Fibroblast of skin of back (primary cell): Measurements from ENCODE around the gene HOXB8.

Experiments used
- DNase-seq: peaks from one replicate; pipeline ENCODE4 v3.0.0-alpha.2; 2013

The HOXB8 gene

DNA sequence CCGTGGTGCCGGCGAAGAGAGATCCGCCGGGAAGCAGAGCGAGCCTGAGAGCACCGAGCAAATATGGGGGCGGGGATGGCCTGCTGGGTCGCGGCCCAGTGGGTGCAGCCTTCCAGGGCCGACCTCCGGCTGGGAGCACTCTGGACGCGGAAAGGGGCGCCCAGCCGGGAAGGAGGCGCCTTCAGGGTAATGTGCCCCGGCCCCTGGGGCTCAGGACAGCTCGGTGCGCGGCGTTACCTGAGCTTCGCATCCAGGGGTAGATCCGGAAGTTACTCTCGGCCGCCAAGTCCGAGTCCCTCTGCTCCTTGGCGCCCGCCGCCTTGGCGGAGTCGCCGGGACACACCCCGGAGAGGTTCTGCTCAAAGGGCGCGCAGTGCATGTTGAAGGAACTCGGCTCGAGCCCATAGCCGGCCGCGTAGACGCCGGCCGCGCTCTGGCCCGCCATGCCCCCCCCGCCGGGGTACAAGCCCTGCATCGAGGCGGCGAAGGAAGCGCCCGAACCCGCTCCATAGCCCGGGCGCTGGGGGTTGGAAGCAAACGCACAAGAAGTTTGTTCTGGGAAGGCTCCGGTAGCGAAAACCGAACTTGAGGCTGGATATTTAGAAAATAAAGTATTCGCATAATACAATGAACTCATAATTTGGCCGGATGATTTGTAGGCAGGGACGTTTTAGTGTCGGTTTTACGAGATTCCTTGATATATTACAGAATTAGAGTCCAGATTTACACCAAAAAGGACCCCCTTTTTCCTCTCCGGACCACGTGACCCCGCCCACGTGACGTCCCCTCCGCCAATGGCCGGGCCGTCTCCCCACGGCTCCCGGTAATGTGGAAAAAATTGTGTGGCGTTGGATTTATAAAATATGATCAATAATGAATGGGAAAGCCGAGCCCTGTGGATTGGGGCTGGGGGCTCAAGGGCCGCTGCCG, 4.5 kb downstream of the HOXB8 start, which contains the start of gene HOXB7:
HOXB7 (minus strand) TSS at position 736 of the 930 bp plus-strand sequence; CDS start at position 637, 99 bp downstream.
- DNase-seq = no peak

DNA sequence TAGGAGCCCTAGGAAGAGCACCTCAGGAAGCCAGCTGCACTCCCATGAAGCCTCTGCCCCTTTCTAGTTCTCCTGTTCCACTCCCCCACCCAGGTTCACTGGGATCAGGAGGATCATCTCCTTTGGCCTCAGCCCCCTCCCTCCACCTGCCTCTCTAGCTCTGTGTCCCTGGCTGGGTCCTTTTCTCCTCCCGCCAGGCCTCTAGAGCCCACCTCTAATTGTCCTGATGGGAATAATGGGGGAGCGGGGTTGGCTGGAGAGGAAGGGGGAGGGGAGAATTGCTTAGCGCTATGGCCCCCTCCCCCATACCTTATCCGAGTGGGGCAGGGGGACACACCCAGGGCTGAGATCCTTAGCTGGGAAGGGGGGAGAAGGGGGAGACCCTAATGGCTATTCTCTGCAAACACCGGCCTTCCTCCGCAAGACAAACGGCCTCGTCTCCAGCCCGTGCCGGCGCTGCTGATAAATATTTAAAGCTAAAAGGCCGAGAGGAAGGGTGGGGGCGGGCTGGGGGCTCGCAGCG, 5.3 kb downstream of the HOXB8 start:
- DNase-seq = no peak

DNA sequence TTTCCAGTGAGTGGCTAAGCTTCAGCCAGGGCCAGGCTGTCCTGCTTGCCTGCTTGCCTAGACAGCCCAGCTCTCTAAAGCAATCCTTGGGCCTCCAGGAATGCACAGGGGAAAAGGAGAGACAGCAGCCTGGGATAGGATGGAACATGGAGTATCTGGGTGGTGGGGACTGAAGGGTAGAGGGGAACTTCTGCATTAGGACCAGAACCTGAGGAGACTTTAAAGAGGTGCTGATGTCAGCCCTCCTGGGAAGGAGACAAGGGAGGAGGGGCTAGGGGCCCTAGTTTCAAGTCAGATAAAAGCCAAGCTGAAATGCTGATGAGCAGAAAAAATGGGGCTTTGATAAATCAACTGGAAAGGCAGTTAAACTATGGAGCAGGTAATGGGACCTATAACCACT, 6.1 kb downstream of the HOXB8 start:
- no peak for DNase-seq

DNA sequence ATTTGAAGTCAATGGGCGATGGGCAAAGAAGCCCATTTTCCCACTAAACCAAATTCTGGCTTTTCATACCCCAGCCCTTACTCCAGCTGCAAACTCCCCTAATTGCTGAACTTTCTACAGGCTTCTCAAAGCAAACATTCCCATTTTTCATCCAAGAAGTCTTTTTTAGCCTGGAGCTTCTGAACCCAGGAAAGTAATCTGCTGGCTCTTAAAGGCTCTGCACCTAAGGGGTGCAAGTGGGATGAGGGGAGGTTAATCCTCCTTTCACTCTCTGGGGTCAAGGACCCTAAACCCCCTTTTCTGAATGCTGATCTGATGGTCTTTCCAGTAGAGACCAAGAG, 6.6 kb downstream of the HOXB8 start:
- no peak for DNase-seq

DNA sequence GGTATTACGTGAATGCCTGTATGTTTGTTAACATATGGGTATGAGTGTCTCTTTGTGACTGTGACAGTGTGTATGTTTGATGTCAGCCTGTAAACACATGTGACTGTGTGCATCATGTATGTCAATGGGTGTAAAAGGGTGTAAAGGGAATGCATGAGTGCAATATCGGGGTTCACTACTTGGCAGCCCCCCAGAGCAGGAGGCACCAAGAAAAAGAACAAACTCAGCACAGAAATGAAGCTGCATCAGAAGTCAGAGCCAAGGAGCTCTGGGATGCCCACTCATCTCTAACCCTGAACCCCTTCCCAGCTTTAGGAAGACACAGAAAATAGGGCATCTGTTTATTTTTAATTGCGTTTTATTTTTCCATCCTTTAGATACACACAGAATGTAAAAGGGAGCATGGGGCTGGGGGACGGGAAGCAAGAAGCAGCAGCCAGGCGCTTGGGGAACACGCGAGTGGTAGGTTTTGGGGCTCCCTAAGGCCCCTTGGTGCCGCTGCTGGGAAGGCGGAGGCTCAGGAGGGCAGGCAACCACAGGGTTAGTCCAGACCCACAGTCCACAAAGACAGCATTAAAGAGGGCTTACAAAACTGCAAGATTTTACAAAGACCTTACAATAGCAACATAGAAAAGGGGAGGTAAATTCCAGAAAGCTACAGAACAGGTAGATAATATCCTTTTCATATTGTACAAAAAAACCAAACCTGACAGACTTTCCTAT, 8.0 kb downstream of the HOXB8 start:
- DNase-seq = no peak

DNA sequence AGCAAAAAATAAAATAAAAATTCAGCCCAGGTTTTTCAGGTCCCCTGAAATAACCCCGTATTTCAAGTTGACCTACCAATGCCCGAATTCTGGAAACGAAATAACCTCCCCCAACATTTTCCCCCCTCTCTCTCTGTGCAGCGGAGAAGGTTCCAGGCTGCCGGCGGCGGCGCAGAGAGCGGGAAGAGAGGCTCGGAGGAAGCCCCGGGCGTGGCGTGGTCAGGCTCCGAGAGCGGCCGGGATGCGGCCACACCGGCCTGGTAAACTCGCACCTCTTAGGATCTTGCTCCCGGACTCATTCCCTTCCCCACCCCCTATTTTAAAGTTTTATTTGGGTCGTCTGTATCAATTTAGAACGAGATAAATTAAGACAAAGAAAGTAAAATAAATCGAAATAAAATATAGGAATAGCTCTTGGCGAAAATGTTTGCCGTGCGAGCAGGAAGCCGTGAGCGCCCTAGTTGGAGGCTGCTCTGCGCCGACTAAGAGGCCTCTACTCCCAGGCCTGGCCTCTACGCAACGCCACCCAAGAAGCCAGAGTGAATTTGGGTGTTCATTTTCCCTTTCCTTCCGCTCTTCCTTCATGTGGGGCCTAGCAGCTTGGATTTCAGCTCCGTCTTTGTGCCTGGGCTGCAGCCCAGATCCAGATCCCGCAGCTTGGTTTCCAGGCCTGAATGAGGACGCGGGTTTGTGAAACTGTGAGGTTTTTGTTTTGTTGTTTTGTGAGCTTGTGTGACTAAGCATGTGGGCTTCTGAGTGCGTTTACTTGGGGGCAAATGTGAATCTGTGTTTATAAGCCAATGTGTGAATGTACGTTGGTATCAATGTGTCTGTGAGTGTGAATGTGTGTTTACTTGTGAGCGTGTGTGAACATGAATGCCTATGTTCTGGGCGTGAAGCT, 8.9 kb downstream of the HOXB8 start:
- DNase-seq = no peak

DNA sequence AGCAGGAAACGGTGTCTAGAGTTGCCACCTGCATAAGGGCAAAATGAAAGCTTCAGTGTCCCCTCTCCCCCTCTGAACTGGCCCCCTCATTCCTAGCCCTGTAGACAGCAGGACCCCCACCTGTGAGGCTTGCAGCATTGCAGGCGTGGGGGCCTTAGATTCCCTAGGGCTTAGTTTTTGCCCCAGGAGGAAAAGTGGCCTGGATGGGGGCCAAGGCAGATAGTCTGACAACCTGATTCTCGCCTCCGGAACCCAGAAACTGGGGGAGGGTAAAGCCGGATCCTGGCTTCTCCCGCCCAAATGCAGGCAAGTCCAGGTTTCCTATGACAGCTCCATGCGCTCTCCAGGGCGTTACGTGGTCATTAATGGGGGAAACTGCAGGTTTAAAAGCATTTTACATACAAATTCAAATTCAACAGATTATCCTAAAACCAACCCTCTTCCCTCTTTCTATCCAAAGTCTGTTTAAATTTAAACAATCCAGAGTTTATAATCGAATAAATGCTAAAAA, 9.6 kb downstream of the HOXB8 start:
- DNase-seq = no peak

DNA sequence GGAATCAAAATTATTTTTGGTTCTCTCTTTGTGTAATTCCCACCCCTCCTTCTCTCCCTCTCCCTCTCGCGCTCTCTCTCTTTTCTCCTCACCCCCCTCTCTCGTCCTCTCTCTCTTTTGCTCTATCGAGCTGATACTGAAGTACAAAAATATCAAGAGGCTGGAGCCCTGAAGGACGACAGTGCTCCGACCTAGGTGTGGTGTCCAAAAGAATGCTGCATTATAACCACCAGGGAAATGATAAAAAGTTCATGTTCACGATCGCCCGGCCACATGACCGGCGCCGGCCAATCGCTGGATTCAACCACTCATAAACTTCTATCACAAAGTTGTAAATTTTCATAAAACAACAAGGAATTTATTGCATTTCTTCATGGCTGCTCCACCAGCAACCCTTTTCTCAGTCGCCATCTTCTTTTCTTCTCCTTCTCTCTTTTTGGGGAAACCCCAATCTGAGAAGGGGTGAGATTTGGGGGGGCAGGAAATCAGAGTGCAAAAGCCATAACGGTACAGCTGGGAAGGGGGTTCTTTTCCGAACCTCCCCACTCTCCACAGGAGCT, 10.2 kb downstream of the HOXB8 start, which contains the start of gene HOXB6:
HOXB6 (minus strand) TSS at position 217 of the 560 bp plus-strand sequence. CDS start 6,836 bp downstream, outside the sequence.
- no peak for DNase-seq

DNA sequence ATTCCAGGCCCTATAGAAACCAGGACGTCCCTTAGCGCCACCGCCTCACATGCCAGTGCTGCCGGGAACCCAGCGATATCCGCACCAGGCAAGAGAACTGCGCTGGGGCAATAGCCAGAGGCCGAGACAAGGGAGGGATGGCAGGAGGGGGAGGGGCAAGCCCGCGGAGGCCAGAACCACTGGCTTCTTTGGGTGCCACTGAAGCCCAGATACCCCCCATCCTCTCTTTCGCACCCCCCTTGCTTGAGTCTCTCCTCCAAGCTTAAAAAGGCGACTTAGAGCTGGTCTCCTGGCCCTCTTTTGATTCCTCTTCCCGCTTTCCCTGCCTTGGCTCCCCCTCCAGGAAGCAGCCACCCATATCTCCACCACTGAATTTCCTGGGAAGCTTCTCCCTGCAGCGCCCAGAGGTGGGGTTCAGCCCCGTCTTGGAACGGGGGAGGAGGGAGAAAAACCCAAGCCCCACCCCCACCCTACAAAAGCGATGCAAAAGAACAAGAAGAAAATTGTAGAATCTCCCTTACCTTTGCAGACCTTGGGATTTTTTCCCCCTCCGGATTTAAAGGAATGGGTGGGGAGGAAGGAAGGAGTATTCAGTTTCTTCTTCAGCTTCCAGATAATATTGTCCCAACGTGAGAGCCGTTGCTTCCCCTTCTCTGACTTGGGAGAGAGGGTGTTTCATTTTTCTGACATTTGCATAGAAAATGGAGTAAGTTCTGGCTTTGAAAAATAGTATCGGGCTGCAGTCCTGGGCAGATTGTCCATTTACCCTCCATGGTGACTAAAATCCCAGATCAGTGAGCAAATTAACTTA, 10.9 kb downstream of the HOXB8 start:
- no peak for DNase-seq

DNA sequence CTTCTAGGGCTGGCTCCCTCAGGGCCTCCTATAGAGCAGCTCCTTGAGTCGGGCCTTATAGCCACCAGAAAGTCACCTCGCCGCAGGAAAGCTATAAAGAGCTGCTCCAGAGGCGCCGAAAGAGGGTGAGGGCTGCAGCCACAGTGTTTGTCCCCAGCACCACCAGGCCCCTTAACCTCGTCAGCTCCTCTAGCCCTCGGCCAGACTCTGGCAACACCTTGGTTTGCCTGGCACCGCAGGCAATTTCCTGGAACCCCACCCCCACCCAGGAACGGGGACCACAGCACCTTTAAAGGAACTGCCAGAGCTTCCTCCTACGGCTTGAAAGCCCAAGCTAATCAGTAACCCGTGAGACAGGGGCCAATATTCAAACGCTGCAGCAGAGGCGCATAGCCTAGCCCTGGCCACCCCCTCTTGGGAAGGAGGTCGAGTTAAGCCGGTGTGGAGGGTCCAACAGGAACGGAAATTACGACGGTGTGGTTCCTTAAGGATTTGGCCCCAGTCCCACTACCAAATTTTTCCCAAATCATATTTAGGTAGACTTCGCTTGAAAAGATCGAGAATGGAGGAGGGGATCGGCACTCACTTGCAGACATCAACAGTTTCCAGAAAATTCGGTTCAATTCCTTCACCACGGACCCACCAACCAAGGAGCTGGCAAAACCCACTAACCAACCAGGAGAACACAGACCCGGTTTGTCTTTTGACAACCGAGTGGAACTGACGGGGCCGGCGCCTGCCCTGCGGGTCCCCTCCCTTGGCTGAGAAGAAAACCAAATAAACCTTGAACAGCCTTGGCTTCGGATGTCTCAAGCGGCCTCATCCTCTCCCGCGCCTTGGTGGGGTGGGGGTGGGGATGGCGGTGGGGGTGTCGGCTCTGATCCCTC, 13.3 kb downstream of the HOXB8 start:
- no peak for DNase-seq

DNA sequence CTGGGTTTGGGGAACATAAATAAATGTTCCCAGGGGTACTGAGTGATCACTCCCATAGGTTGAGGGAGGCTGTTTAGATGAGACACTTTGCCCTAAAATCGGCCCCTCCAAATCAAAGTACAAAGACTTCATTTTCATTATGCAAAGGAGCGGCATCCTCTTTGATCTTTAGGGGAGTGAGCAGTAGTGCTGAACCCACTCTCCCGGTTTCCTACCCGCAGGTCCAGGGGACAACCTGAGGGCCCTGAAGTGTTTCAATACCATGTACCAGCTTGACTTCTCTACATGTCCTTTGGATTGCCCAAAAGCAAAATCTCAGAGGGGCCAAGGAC, 13.9 kb downstream of the HOXB8 start:
- DNase-seq = no peak

DNA sequence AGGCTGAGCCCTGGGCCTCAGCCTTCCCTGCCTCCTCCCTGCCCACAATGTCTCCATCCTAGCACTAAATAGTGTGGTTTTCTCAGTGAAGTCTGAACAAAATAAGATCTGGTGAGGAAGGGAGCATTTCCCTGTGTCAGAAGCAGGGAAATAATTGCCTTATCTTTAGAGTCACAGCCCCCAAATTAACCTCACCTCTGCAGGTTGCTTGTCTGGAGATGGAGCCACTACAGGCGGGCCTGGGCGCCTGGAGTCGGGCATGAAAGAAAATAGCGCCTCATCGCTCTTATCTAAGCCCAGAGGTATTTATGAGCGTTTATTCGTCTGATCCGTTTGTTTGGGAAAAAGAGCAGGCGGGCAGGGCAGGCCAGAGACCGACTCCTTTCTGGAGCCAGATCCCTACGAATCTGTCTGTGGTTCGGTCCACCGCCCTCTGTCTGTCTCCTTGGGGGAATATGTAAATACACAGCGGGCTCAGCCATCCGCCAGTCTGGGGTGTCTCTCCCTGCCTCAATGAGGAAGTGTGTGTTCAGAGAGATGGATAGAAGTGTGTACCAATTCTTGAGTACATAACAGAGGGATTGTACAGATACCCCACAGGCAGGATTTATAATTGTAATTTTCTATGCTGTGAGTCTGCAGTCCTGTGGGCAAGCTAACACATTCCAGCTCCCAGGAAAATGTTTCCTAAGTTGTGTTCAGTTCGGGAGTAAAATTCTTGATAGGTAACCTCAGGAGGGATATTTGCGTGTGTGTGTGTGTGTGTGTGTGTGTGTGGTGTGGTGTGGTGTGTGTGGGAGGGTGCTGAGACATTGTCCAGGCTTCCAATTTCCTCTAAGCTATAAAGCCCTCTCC, 14.6 kb downstream of the HOXB8 start:
- DNase-seq = no peak

DNA sequence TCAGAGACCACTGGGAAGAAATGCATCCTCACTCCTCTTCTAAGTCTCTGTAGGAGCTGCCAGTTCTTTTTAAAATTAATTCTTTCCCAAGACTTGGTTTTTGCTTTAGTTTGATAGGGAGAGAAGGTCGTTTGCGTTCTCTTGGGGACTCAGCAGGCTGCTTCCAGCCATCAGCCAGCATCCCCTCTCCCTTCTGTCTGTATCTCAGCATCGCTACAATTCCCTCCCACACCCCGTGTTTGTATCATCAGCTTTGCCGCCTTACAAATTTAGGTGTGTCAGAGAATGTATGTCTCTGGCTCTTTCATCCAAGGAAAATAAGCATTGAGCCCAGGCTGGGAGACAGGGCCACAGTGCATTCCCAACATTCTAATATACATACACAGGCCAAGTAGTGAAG, 15.7 kb downstream of the HOXB8 start:
- no peak for DNase-seq

DNA sequence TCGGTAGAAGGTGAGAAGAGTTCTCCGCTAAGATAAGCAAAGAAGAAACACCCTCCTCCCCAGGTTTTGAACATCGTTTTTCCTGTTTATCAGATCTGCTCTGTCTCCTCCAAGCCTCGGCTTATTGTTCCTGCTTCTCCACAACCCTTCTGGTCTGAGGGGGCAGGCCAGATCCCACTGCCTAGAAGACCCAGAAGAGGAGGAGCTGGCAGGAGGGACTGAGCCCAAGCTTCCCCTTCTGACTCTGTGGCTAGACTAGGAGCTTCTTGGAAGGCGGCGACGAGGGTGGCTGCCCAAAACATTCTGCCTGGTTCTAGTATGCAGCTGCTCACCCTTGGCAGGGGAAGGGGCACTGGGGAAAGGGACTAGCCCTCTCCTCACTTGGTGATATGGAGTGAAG, 16.4 kb downstream of the HOXB8 start:
- DNase-seq = no peak

DNA sequence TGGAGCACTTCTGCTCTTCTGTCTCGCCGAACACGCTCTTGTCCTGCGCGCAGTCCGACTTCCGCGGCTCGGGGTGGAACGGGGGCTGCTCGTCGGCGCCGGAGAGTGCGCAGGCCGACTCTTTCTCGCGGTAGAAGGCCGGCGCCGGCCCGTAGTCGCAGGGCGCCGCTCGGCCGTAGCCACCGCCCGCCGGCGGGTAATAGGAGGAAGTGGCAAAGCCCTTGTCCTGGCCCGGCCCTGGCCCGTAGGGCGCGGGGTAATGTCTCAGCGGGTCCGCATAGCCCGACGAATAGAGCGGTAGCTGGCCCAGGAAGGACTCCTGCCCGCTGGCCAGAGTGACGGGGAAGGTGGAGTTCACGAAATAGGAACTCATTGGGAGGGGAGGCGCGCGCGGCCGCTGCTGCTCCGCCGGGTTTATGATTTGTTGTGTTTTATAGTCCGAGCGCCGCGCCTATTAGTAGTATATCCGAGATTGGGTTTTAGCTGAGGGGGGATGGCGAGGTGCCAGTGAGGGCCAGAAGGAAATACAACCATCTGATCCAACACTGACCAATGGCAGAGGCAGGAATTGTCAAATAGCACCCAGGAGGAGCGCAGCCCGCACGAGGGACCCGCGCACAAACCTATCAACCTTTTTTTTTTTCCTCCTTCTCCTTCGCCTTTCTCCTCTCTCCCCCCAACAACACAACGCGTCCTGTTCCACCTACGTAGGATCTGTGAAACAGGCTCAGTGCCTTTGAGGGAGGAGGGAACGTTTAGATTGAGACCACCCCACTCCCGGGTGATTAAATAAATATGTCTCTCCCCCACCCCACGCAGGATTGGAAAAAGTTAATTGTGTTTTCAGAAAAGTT, 17.1 kb downstream of the HOXB8 start:
- peak; percentile 33 for DNase-seq

DNA sequence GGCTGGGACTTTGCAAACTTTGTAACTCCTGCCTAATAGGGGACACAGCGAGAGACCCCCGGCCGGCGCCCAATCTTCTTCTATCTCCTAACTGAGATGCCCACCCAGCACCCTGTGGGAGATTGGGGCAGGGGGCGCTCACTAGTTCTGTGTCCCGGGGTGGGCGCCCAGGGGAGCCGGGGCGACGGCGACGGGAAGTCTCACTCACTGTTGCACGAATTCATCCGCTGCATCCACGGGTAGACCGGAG, 17.6 kb downstream of the HOXB8 start:
- DNase-seq = no peak

DNA sequence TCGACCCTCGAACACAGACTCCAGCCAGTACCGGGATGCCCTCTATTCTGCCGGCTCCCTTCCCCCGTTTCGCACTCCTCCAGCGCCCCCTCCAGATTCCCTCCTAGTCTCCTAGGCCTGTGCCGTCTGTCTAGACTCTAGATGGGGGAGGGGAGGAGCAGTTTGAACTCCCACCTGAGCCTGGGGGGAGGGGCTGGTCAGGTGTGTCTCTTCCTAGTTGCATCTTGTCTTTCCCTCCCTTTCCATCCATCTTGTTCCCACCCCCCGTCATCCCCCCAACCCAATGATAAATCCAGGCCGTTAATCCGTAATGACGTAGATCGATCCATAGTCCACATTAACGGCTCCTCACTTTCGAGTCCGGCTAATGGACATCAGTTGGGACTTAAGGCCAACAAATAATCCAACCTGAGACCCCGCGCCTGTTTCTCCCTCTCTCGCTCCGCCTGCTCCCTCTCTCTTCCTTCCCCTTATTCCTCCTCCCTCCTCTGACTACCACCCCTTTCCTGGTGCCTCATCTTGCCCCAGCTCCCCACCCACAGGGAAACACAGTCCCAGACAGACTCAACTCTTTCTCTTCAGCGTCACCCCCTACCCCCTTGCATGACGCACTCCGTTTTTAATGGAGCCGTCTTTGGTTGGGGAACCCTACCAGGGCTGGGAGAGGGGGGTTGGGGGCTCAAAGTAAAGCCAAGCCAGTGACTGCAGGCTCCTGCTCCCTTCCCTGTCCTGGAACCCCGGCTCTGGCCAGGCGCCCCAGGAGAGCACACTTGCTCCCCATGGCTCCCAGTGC, 18.2 kb downstream of the HOXB8 start:
- no peak for DNase-seq
